ENCODE results near the gene TSPAN18.

Gene TSPAN18

GRCh38 chr11:44946263-44946662, 219.5 kb downstream of the TSPAN18 start:
- no peak for TF ChIP-seq CTCF (IDR thresholded peaks at IDR 0.05)

- no peak for TF ChIP-seq CTCF (IDR thresholded peaks at IDR 0.05)
These were observed 220.4 kb downstream of the TSPAN18 start for GRCh38 chr11:44947114-44947513.

GRCh38 chr11:44948155-44948554, 221.4 kb downstream of the TSPAN18 start:
- no peak for TF ChIP-seq CTCF (IDR thresholded peaks at IDR 0.05)

- peak; percentile 41 for TF ChIP-seq CTCF (IDR thresholded peaks at IDR 0.05)
These were observed 222.6 kb downstream of the TSPAN18 start for GRCh38 chr11:44949160-44950030.

GRCh38 chr11:44950031-44950624, 223.4 kb downstream of the TSPAN18 start:
- no peak for TF ChIP-seq CTCF (IDR thresholded peaks at IDR 0.05)

GRCh38 chr11:44950625-44951476, 224.1 kb downstream of the TSPAN18 start, which contains the start of gene TP53I11:
TSS of gene TP53I11 (minus strand) at chr11:44950883. CDS start at chr11:44938335, 12,548 bp downstream.
- TF ChIP-seq CTCF (IDR thresholded peaks at IDR 0.05) = peak; percentile 84

- no peak for TF ChIP-seq CTCF (IDR thresholded peaks at IDR 0.05)
These were observed 225.3 kb downstream of the TSPAN18 start for GRCh38 chr11:44952082-44952481.
